K562 (cell line): ENCODE data around the gene PRRT1. TPM values are rescaled to one million over a fixed set of nuclear protein-coding genes. Genes with fewer than 3 reads are reported as not detected.

Experiments used
- HDGF ChIP-seq: fragments of 450-650 bp; IDR thresholded peaks from 2 replicates; pipeline ENCODE4 v1.6.1; 2016
- OTX1 ChIP-seq: fragments of 450-650 bp; formaldehyde crosslinking; IDR thresholded peaks from 2 replicates; pipeline ENCODE4 v1.4.0; 2022; ENCODE audit warnings: mild to moderate bottlenecking
- PHF20 ChIP-seq: fragments of 450-650 bp; IDR thresholded peaks from 2 replicates; pipeline ENCODE4 v1.6.1; 2018; ENCODE audit not compliant: partially characterized antibody
- POLR2A ChIP-seq: fragments of 450-650 bp; conservative IDR thresholded peaks from 2 replicates; pipeline ENCODE4 v1.6.1; 2016
- POLR2B ChIP-seq: fragments of 450-650 bp; IDR thresholded peaks from 2 replicates; pipeline ENCODE4 v1.6.1; 2018; ENCODE audit warnings: low read depth; ENCODE audit not compliant: partially characterized antibody
- SRF ChIP-seq, 2 experiments: fragments of 250-450, 450-650 bp in 1 of 2; sonication (Bioruptor Pico) in 1 of 2; sonication (generic) in 1 of 2; formaldehyde crosslinking; IDR thresholded peaks; 2 replicates each; pipeline versions ENCODE4 v1.5.0 to v1.5.1; 2020 to 2022; ENCODE audit warnings: mild to moderate bottlenecking in 1 of 2, missing genetic modification reagents in 1 of 2
- polyA plus RNA-seq, 8 experiments: library from polyadenylated mRNA; depleted of rRNA in 4 of 8; stranded (reverse) in 5 of 8; unstranded in 3 of 8; fragments of >200 nt; fragmentation: Nextera tagmentation in 2 of 8; fragmentation: Illumina TruSeq in 1 of 8; extraction: Ambion mirVana in 2 of 8; extraction: Trizol in 1 of 8; gene quantifications; 2 replicates each; pipeline versions ENCODE4 v1.2.1 to v1.2.3, GENCODE V29; 2011 to 2014; ENCODE audit warnings: inconsistent platforms in 1 of 8, missing spikeins in 1 of 8
- total RNA-seq, 7 experiments: library from RNA; depleted of rRNA in 6 of 7; stranded (reverse); fragments of >200 nt in 6 of 7; fragmentation: Illumina TruSeq in 2 of 7; extraction: Trizol in 2 of 7; gene quantifications; 2 replicates each; pipeline versions ENCODE4 v1.2.1 to v1.2.3, GENCODE V29; 2011 to 2021; ENCODE audit warnings: low replicate concordance in 1 of 7
- TF ChIP-seq, protein P1 (sequence below): fragments of 450-650 bp; formaldehyde crosslinking; conservative IDR thresholded peaks from 2 replicates; pipeline ENCODE4 v1.4.0; 2022; ENCODE audit warnings: mild to moderate bottlenecking, missing genetic modification characterization
- TF ChIP-seq, protein P2 (sequence below): fragments of 450-650 bp; IDR thresholded peaks from 2 replicates; pipeline ENCODE4 v1.6.1; 2016
- TF ChIP-seq, protein P3 (sequence below): fragments of 200-800 bp; sonication (Bioruptor generic); IDR thresholded peaks from 2 replicates; pipeline ENCODE4 v1.6.1; 2017; ENCODE audit warnings: missing genetic modification characterization, missing compliant biosample characterization

The PRRT1 gene
- total and polyA plus RNA-seq, 9 of the 15 experiments (the other 6 are each of a cell fraction or from before 2014, with no cell fraction given): 0.14 to 3.5 (median 0.41) TPM

DNA sequence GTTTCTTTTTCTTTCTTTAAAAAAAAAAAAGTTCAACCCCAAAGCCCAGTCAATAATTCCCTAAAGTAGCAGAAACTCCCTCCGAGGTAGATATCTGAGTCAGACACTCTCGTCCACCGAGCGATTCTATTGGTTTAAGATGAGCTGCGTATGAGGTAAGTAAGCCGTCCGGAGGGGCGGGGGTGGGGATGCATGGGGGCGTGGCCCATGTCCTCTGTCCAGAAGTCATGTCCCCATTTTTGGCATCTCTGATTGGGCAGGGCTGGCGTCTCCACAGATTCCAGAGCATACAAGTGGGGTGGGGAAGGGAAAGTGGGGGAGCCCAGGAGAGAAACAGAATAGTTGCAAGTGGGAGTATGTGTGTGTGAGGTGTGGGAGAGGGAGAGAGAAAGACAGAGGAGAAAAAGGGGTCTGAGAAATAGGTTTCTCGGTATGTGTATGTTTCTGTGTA lies 34.0 kb upstream of the PRRT1 start (continued):
- TF ChIP-seq OTX1 (CRISPR knock-in tag): peak; percentile 87
- TF ChIP-seq, protein P1, sequence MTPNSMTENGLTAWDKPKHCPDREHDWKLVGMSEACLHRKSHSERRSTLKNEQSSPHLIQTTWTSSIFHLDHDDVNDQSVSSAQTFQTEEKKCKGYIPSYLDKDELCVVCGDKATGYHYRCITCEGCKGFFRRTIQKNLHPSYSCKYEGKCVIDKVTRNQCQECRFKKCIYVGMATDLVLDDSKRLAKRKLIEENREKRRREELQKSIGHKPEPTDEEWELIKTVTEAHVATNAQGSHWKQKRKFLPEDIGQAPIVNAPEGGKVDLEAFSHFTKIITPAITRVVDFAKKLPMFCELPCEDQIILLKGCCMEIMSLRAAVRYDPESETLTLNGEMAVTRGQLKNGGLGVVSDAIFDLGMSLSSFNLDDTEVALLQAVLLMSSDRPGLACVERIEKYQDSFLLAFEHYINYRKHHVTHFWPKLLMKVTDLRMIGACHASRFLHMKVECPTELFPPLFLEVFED (CRISPR knock-in tag): peak; percentile 92
- 0 out of 4 replicates have a peak, but pooled peaks of 1 of the 2 experiments have one; percentile 38 for TF ChIP-seq SRF (CRISPR knock-in tag; IDR thresholded peaks at IDR 0.05)
- peak; percentile 30 for TF ChIP-seq PHF20
- TF ChIP-seq HDGF: peak; percentile 75; the same call in 1 of the 2 replicates
- peak; percentile 79 for TF ChIP-seq POLR2B
- TF ChIP-seq POLR2A: peak; percentile 68
- TF ChIP-seq, protein P2, sequence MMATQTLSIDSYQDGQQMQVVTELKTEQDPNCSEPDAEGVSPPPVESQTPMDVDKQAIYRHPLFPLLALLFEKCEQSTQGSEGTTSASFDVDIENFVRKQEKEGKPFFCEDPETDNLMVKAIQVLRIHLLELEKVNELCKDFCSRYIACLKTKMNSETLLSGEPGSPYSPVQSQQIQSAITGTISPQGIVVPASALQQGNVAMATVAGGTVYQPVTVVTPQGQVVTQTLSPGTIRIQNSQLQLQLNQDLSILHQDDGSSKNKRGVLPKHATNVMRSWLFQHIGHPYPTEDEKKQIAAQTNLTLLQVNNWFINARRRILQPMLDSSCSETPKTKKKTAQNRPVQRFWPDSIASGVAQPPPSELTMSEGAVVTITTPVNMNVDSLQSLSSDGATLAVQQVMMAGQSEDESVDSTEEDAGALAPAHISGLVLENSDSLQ: peak; percentile 30; the same call in 1 of the 2 replicates
- TF ChIP-seq, protein P3, sequence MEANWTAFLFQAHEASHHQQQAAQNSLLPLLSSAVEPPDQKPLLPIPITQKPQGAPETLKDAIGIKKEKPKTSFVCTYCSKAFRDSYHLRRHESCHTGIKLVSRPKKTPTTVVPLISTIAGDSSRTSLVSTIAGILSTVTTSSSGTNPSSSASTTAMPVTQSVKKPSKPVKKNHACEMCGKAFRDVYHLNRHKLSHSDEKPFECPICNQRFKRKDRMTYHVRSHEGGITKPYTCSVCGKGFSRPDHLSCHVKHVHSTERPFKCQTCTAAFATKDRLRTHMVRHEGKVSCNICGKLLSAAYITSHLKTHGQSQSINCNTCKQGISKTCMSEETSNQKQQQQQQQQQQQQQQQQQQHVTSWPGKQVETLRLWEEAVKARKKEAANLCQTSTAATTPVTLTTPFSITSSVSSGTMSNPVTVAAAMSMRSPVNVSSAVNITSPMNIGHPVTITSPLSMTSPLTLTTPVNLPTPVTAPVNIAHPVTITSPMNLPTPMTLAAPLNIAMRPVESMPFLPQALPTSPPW: peak; percentile 64
